NCI-H146 treated with DMSO at 0.1 percent for 48 hours (cell line): Measurements from ENCODE around the gene C2CD3.

Experiments
- DNase-seq: peaks from one replicate; lab custom pipeline; 2025; ENCODE audit not compliant: unreplicated experiment; lab: John Stamatoyannopoulos, UW

C2CD3 gene

DNA sequence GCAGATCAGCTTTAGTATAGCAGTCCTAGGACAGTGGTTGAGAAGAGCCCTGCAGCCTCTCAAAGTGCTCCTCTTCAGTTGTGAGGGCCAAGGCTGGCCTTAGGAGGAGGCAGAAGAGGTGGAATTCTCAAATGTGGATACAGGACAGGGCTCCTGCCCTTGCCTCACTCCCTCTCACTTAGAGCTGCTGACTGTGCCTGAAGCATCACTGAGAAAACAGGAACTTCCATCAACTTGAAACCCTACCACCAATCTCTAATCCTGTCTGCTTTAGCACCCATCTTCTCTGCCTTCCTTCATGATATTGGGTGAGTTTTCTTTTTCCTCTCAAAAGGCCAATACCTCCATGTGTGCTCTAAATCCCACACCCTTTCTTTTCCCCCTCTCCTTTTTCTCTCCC is 147.5 kb downstream of the C2CD3 start:
- DNase-seq = no peak

DNA sequence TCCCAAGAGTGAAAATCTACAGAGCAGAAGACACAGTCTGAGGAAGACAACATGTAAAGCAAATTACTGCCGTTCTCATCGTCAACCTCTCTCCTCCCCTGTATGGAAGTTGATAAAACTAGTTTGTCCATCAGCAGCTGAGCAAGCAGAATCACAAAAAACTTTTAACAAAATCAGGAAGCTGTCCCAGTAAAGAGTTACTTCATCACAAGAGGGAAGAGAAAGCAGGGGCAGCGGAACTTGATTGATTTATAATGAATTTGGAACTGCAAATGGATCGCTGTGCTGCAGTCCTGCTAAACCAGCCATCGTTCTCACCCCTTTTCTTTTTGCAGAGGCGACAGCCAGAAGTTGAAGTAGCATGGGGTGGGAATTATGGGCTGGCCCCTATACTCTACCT is 148.3 kb downstream of the C2CD3 start:
- DNase-seq = no peak

DNA sequence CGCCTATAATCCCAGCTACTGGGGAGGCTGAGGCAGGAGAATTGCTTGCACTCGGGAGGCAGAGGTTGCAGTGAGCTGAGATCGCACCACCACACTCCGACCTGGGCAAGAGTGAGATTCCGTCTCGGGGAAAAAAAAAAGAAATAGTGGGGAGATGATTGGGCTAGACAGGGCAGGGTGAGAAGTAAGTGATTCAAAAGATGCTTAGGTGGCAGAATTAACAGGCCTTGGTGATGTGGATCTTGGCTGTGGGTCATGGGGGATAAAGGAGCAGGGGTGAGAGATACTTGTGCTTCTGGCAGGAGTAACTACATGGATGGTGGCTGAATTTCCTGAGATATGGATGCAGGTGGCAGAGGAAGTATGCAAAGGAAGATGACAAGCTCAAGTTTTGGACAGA is 148.8 kb downstream of the C2CD3 start:
- DNase-seq = no peak

DNA sequence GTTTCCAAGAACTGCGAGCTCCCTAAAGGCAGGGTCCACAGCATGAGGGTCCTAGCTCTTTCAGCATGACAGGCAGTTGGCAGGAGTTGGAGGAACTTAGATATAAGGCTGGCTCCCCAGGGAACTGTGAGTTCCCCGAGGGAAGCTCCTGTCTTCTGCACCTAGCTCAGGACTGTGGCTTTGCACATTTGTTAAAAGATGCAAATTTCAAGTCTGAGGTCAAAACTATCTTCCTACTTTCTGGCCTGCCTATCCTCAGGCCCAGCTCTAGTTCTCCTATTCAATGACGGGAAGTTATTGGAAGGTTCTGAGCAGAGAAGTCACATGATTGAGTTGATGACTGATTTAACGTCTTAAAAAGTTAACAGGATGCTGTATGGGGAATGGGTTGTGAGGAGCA is 150.3 kb downstream of the C2CD3 start:
- DNase-seq = no peak

DNA sequence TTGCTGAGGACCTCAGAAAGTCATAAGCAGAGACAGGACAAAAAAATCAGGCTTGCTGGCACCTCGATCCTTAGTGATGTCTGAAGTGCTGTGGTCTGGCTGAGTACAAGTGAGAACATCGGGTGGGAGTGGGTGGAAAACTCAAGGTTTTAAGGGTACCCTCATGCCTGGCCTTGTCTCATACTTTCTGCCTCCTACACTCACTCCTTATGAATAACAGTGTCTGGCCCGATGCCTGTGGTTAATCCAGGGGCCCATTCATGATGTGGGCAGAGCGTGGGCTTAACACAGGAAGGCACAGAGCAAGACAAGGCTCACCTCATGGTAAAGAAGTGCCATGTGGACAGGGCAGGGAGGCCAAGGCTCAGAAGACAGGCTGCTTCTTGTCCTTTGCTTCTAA is 150.9 kb downstream of the C2CD3 start:
- DNase-seq = no peak

DNA sequence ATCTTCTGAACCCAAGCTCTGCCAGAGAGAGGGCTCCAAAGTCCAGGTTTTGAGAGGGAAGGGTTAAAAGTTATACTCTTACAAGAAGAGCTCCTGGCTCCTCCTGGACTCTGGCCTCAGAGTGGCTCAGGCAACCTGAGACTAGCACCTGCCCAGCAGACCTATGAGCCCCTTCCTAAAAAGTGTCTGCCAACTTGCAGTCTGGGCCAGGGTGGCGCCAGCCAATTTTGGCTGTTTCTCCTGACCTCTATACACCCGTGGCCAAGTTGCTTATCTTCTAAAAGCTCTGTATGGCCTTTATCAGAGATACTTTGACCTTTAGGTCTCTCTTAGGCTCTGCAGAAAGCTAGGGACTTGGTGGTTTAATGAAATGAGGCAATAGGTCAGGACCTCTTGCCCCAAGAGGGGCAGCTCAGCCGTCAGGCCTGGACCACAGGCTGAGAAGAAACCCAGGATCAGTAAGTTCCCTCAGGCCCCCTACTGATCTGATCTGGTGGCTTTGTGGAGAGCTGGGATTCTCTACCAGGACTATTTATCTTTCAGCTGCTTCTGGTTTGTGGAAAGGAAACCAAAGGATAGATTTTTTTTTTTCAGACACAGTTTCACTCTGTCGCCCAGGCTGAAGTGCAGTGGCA is 151.6 kb downstream of the C2CD3 start:
- no peak for DNase-seq

DNA sequence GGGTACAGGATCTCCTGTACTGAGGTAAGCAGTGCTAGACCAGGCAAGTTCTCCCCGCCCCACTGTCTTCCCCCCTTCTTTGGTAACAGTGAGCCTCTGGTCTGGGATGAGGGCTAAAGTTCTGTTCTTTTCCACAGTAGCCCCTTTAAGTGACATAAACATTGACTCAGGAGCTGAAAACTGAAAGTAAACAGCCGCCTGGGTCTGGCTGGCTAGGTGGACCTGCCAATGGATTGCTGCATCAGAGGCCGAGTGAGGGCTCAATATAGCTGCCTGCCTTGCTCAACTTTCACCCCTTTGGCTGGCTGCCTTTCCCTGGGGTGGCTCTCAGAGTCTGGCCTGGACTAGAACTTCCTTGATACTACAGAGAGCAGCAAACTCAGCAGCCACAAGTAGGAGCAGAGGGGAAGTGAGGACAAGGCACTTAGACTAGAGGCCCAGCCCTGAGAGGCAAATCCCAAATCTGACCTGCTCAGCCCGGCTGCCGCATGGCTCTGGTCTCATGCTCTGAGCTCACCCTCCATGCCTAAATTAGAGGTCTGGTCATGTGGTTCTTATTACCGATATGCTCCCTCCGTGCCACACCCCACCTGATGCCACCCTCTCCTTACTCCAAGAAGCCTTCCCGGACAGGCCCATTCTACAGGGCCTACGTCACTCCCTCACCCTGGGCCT is 152.3 kb downstream of the C2CD3 start:
- no peak for DNase-seq

DNA sequence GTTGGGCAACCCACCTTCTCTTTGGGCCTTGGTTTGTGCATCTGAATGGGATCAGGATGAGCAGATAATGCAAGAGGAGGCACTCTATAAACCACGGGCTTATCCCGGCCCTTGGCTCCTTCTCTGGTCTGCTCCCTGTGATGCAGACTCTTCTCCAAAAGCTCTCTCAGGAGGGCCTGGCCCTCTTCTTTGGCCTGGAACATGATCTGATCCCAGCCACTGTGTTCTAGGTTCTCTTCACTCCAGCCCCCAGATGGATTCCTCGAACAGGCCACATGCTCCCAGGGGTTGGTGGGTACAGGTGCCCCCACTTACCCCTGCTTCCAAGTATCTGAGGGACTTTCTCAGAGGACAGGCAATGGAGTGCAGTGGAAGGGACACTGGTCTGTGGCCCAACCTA is 153.2 kb downstream of the C2CD3 start:
- no peak for DNase-seq

DNA sequence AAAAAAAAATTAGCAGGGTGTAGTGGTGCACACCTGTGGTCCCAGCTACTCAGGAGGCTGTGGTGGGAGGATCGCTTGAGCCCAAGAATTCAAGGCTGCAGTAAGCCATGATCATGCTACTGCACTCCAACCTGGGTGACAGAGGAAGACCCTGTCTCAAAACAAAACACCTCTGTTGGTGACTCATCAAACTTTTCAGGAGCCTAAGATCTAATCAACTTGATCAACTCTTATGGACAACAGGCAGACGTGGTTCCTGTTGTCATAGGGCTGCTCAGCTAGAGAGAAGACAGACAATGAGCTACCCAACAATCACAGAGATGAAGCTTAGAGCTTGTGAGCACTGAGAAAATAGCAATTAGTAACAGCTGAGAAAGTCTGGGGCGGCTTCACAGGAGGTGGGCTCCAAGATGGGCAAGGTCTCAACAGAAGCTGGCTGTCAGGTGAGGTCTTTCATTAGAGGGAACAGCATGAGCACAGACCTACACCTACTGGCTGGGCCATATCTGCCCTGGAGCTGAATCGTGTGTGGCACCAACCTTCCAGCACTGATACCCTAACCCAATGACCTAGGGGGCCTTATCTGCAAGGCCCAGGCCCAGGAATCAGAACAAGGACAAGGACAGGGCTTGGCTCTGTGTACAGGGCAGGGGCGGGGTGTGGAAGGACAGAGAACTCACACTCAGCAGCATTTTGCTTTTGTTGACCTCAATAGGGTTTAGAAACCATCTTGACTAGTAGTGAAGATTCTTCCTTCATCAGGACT is 154.7 kb downstream of the C2CD3 start:
- DNase-seq = no peak

DNA sequence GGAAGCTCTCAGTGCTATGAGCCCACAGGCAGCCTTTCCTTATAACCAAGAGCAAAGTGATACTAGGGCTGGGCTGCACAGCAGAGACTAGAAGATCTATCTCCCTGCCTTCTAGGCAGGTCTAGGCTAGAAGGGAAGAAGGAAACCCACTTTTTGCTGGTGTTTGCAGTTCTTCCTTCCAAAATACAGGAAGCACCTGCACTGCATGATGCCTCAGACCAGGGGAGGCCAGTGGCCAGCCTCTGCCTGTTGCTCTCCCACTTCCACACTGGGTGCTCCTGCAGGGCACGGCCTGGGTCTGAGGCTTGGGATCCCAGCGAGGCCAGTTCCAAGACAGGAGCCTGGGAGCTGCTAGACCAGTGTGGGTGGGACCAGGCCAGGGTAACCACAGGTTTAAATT is 155.9 kb downstream of the C2CD3 start:
- DNase-seq = no peak

DNA sequence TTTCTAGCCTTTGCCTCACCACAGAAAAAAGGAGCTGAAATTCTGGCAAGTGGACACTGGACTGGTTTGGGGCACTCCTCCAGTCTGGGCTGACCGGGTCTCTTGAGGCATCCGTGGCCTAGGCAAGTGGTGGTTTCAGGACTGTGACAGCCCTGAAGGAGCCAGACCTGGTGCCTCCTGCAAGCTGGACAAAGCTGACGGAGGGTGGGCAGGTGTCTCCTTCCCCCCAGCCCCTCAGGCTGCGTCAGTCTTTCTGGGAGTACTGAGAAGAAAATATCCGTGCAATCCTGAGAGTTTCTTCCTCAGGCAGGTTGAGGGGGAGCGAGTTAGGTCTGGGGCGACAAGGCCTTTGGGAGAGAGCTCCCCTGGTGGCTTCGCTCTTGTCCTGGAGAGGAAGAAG is 157.7 kb downstream of the C2CD3 start:
- no peak for DNase-seq

DNA sequence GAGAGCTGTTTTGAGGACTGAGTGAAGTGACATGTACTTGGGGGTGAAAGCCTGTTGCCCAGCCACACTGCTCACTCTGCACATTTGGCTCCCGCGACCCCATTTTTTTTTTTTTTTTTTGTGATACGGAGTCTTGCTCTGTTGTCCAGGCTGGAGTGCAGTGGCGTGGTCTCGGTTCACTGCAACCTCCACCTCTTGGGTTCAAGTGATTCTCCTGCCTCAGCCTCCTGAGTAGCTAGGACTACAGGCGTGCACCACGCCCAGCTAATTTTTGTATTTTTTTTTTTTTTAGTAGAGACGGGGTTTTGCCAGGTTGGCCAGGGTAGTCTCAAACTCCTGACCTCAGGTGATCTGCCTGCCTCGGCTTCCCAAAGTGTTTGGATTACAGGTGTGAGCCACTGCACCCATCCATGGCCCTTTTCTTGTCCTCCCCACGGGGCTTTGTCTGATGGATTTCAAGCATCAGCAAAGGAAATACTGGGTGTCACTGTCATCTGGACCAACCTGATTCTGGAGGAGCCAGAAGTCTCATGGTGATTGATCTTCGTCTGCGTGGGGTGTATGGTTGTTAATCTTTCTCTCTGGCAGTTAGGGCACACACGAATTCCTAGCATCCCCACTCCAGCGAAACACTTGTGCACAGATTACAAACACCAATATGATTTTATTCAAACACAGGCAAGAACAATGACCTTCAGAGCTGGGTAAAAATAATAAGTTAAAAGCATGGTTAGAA is 158.6 kb downstream of the C2CD3 start:
- DNase-seq = no peak

DNA sequence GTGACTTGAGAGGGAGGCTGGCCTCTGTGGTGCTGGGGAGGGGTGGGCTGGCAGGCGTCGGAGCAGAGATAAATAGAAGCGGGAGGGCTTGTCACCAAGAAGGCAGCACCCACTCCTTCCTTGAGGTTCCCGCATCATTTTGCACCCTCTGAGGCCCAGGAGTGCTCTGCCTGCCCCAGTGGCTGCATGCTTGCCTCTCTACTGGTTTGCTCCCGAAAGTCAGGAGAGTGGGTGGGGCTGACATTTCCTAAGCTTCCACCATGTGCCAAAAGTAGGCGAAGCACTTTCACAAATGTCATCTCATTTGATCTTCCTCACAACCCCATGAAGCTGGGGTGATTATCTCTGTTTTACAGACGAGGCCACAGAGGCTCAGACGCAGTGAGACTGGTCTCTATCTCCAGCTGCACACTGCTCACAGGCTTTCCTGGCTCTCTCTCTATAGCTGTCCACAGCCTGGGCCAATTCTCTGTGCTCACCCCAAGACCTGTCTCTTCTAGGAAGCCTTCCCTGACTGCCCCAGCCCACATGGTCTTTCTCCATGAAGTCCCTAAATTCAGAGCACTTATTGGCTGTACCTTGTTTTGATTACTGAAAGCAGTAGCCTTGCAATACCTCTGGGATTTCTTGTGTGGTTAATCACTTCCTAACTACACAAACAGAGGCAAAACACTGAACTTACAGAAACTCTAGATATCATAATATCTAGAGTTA is 159.3 kb downstream of the C2CD3 start:
- no peak for DNase-seq

DNA sequence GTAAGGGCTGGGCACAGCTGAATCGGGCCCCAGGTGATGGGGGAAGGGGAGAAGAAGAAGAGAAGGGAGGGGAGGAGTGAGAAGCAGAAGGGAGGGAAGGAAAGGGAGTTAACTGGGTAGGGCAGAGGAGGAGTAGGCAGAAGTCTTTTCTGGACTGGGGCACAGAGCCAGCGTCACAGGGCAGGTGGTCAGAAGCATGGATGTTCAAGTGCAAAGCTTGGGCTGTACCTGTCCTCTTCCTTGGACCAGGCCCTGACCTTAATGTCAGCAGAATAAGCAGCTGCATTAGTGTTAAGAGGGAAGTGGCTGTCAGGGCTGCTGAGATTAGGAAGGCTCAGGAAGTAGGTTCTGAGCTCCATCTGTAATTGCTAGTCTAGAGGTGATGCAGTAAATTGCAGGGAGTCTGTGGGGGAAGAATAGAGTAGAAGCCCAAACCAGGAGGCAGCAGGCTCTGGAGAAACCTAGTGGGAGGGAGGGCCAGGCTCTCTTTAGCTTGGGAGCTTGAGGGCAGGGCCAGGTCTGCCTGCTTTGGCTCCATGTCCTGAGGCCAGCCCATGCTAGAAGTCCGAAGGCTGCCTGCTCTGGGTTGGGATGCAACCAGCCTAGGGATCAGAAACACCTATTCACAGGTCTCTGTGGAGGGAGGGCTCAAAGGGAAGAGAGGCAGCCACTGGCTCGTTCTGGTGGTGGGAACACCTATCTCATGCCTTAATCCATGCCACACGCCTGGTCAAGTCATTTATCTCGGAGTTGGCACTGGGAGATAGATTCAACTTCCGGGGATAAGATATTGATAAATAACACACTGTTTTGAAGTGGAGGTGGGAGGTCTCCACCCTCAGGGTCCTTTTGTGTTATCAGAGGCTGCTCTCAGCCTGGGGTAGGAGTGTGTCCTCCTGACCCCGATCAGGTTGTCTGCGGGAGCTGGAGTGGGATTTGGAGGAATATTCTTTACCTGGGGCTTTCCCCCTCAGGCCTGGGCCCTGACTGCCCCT is 160.2 kb downstream of the C2CD3 start:
- DNase-seq = no peak

DNA sequence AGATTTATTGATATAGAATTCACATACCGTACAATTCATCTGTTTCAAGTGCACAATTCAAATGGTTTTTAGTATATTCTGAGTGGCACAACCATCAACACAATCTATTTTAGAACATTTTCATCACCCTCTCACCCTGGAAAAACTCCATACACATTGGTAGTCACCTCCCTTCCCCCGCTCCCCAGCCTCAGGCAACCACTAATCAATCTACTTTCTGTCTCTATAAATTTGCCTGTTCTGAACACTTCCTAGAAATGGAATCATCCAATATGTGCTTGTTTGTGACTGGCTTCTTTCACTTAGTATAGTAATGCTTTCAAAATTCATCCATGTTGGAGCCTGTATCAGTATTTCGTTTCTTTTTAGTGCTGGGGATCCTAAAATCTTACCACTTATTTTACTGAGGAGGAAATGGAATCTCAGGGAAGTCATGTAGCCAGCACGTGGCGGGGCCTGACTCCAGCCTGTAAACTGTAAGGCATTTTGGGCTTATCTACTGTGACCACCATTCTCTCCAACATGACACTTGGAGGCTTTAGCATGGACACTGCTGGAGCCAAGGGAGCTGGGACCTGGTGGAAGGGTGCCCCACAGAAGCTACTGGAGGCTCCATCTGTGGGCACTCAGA is 161.0 kb downstream of the C2CD3 start:
- DNase-seq = no peak

DNA sequence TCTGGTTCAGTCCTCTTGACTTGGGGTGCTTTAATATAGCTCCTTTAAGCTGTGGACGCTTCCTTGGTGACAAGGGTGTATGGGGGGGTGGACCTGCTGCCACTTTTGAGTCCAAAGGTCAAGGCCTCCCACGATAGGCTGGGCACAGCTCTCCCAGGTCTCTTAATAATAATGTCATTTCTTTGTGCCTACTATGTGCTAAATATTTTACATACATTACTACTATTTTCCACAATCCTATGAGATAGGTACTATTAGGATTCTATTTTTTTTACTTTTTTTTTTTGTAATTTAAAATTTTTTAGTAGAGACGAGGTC is 161.6 kb downstream of the C2CD3 start:
- no peak for DNase-seq

DNA sequence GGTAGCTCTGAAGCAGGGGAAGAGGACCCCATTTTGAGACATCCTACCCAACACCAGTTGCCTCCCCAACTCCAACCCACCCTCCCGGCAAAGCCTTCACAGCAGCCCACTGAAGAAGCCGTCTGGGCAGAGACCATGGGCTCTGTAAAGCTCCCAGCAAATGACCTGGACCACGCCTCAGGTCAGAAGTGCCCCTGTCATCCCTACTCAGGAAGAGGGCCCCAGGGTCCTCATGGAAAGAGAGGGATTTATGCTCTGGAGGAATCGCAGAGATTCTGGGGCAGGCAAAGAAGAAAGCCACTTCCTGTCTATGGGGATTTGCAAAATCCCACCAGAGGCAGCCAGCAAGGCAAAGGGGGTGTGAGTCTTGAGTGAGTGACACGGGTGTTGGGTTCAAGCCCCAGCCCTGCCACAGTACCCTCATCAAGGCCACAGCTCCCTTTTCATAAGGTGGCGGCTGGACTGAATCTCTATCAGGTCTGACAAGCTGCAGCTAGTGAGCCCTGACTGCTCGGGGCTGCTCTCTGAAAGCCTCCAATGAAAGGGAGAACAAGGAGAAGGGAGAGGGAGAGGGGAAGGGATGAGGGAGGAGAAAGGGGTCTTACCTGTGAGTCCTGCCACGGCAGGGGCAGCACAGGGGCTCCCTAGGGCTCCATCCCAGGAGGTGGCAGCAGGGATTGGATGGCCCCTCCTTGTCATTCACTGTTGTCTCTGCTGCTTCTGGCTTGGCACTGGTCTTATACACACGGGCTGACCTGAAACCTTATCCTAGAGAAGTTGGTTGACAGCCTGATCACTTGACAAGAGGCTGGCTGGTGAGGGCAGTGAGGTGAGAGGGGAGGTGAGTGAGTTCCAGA is 162.2 kb downstream of the C2CD3 start, which contains the start of gene UCP3:
UCP3 (minus strand) TSS at position 713 of the 857 bp plus-strand sequence. CDS start 2,043 bp downstream, outside the sequence.
- no peak for DNase-seq

DNA sequence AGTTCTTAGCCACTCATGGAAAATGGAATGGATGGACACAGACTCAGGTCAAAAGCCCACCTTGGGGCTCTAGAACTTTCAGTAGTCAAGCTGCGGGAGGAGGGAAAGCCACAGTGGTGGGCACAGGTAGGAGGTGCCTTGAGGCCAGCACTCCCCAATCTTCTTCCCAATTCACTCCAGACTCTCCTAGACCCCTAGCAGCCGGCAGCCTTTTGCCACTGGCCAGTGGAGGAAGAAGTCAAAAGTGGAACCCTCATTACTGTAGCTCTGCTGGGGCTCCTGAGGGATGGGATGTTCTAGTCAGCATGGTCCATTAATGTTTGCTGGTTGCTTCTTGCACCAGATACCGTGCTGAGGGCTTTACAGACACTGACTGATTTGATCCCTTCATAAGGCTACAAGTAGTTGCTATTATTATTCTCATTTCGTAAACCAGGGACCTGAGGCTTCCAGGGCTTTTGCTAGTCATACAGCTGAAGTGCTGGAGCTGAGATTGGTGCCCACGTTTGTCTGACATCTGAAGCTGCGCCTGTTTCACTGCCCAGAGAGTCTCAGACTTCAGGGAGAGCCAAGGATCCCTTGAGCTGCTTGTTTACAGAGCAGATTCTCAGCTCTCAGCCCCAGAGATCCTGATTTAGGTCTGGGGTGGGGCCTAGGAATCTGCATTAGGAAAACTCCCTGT is 163.0 kb downstream of the C2CD3 start:
- no peak for DNase-seq
